A549 (cell line): Measurements from ENCODE around the gene SSR1. TPM values are rescaled to one million over a fixed set of nuclear protein-coding genes. Genes with fewer than 3 reads are reported as not detected.
A peak's percentile ranks its signal among the peaks of the same experiment; 100 is the strongest.
"Not testable (repeated sequence)": the region's sequence is repeated elsewhere in the genome, so short reads cannot be mapped to it uniquely, and the experiment has no call there.

Source experiments
- ATAC-seq, 2 experiments: fragments of 200-7000 bp in 1 of 2; fragments of >200 bp in 1 of 2; cut with Nextera tagmentation in 1 of 2; cut with Tn5 transposase in 1 of 2; 3 replicates each; pipeline versions ENCODE4 v1.8.0 to v1.9.1; 2018 to 2020; ENCODE audit warnings: mild to moderate bottlenecking in 1 of 2, moderate library complexity in 1 of 2
- CTCF ChIA-PET: fragments of 300-600 bp; sonication (Branson Sonifier 250); formaldehyde crosslinking; extraction: SDS; loops from one replicate; lab custom pipeline; 2021; ENCODE audit warnings: antibody characterized with exemption, inconsistent platforms; lab: Yijun Ruan, JAX
- POLR2A ChIA-PET: fragments of 350-600 bp; formaldehyde crosslinking; extraction: SDS; loops from one replicate; lab custom pipeline; 2021; ENCODE audit warnings: antibody characterized with exemption, inconsistent platforms; lab: Yijun Ruan, JAX
- DNase-seq, 2 experiments: peaks; one replicate each; pipeline versions ENCODE4 v3.0.0 to v3.0.0-alpha.2; 2011 to 2016; ENCODE audit warnings: low read depth in 1 of 2, low spot score in 1 of 2
- FAIRE-seq: peaks from 2 replicates; lab custom pipeline; 2011; peaks lifted over from hg19 to GRCh38; lab: Jason Lieb, UNC
- H3K27ac ChIP-seq, 2 experiments: fragments of >200 bp; sonication (Bioruptor Twin); formaldehyde crosslinking; 3 replicates each; pipeline ENCODE4 v1.5.1; 2016 to 2017
- H3K4me1 ChIP-seq: fragments of >200 bp; sonication (Bioruptor Twin); formaldehyde crosslinking; 3 replicates; pipeline ENCODE4 v1.6.1; 2016
- H3K4me2 ChIP-seq: fragments of >200 bp; sonication (Bioruptor Twin); formaldehyde crosslinking; 3 replicates; pipeline ENCODE4 v1.6.1; 2016
- H3K4me3 ChIP-seq: fragments of >200 bp; sonication (Bioruptor Twin); formaldehyde crosslinking; 3 replicates; pipeline ENCODE4 v1.5.1; 2016
- H3K9me3 ChIP-seq: fragments of >200 bp; sonication (Bioruptor Twin); formaldehyde crosslinking; 3 replicates; pipeline ENCODE4 v1.6.1; 2016
- CTCF ChIP-seq: fragments of >200 bp; sonication (Bioruptor Twin); formaldehyde crosslinking; IDR thresholded peaks from 3 replicates; pipeline ENCODE4 v1.5.1; 2016
- E2F6 ChIP-seq: IDR thresholded peaks from 2 replicates; pipeline ENCODE4 v1.6.1; 2012; ENCODE audit warnings: low read depth, borderline replicate concordance
- FOSL2 ChIP-seq, 2 experiments: fragments of 450-650 bp in 1 of 2; fragments of >200 bp in 1 of 2; sonication (Bioruptor Twin) in 1 of 2; formaldehyde crosslinking; IDR thresholded peaks; 2 replicates each; pipeline versions ENCODE4 v1.5.0 to v1.6.1; 2016 to 2020; ENCODE audit warnings: mild to moderate bottlenecking in 1 of 2, moderate library complexity in 1 of 2
- HOXA7 ChIP-seq: fragments of 250-450 bp; sonication (Bioruptor Pico); IDR thresholded peaks from 2 replicates; pipeline ENCODE4 v1.5.0; 2020; ENCODE audit warnings: mild to moderate bottlenecking, moderate library complexity
- HOXB13 ChIP-seq: fragments of 250-450 bp; sonication (Bioruptor Pico); IDR thresholded peaks from 2 replicates; pipeline ENCODE4 v1.5.0; 2020; ENCODE audit warnings: low read depth, mild to moderate bottlenecking, moderate library complexity
- HOXB5 ChIP-seq: fragments of 250-450 bp; sonication (Bioruptor Pico); IDR thresholded peaks from 2 replicates; pipeline ENCODE4 v1.5.0; 2020; ENCODE audit warnings: mild to moderate bottlenecking, moderate library complexity
- JUN ChIP-seq, 2 experiments: fragments of >200 bp; sonication (Bioruptor Twin); formaldehyde crosslinking; IDR thresholded peaks; 2 replicates in 1 of 2; 3 replicates in 1 of 2; pipeline ENCODE4 v1.6.1; 2016 to 2017
- KDM1A ChIP-seq: fragments of 200-600 bp; sonication (generic); IDR thresholded peaks from 2 replicates; pipeline ENCODE4 v1.6.1; 2016; ENCODE audit warnings: low read depth, mild to moderate bottlenecking
- MAZ ChIP-seq: fragments of 150-350 bp; IDR thresholded peaks from 2 replicates; pipeline ENCODE4 v1.6.1; 2014; ENCODE audit warnings: antibody characterized with exemption, low read depth, low read length, borderline replicate concordance
- PHF8 ChIP-seq: fragments of 200-600 bp; sonication (generic); IDR thresholded peaks from 2 replicates; pipeline ENCODE4 v1.6.1; 2016; ENCODE audit warnings: low read depth, mild to moderate bottlenecking, antibody characterized with exemption, moderate library complexity, borderline replicate concordance
- RAD21 ChIP-seq, 2 experiments: fragments of >200 bp in 1 of 2; sonication (Bioruptor Twin) in 1 of 2; formaldehyde crosslinking in 1 of 2; IDR thresholded peaks in 1 of 2; conservative IDR thresholded peaks in 1 of 2; 2 replicates in 1 of 2; 3 replicates in 1 of 2; pipeline ENCODE4 v1.6.1; 2012 to 2018; ENCODE audit warnings: inconsistent platforms in 1 of 2
- REST ChIP-seq: fragments of 200-600 bp; sonication (generic); IDR thresholded peaks from 2 replicates; pipeline ENCODE4 v1.6.1; 2016; ENCODE audit warnings: antibody characterized with exemption, mild to moderate bottlenecking, moderate library complexity
- SREBF2 ChIP-seq: fragments of 450-650 bp; IDR thresholded peaks from 2 replicates; pipeline ENCODE4 v1.6.1; 2014; ENCODE audit warnings: mild to moderate bottlenecking, moderate library complexity
- TP53 ChIP-seq: fragments of 250-450 bp; sonication (Bioruptor Pico); IDR thresholded peaks from 2 replicates; pipeline ENCODE4 v1.5.0; 2021; ENCODE audit warnings: mild to moderate bottlenecking, moderate library complexity
- USF2 ChIP-seq: fragments of 450-650 bp; IDR thresholded peaks from 2 replicates; pipeline ENCODE4 v1.6.1; 2014; ENCODE audit warnings: antibody characterized with exemption
- WGBS: methylation state at CpG from one replicate; pipeline ENCODE4 v1.1.6; 2017; ENCODE audit errors: missing lambda C conversion rate; 5-methylcytosine and 5-hydroxymethylcytosine counted together
- polyA plus RNA-seq, 4 experiments: library from polyadenylated mRNA; depleted of rRNA in 3 of 4; stranded (reverse); fragments of >200 nt; fragmentation: RNase III in 1 of 4; extraction: RNeasy Plus Mini Kit Qiagen cat#74134 plus additional on column Dnase treatment in 1 of 4; gene quantifications; 2 replicates in 3 of 4; 3 replicates in 1 of 4; pipeline ENCODE4 v1.2.3, GENCODE V29; 2011 to 2017
- TF ChIP-seq, protein P1 (sequence below): fragments of >200 bp; sonication (Bioruptor Twin); formaldehyde crosslinking; IDR thresholded peaks from 3 replicates; pipeline ENCODE4 v1.6.1; 2016
- TF ChIP-seq, protein P2 (sequence below): fragments of >200 bp; sonication (Bioruptor Twin); formaldehyde crosslinking; IDR thresholded peaks from 2 replicates; pipeline ENCODE4 v1.6.1; 2016

Gene SSR1
- polyA plus RNA-seq, 2 of the 4 experiments (the other 2 are of a cell fraction): 84.8 to 201 TPM

GRCh38 chr6:7341989-7342742 lies 29.2 kb upstream of the SSR1 start:
- ATAC-seq (no peak), DNase-seq (peak in 1 of 2 experiments; percentile 7), FAIRE-seq (no peak)
- peaks cover 3% of the 10 kb centered on the region; the same call in 2 of the 3 replicates for H3K4me1 ChIP-seq
- H3K27ac ChIP-seq: no peak overlapping the region
- H3K4me2 ChIP-seq: no peak overlapping the region
- H3K4me3 ChIP-seq: no peak overlapping the region
- ChIA-PET POLR2A (no interaction called here), CTCF (no interaction called here)
- H3K9me3 ChIP-seq: no peaks in the 10 kb centered on the region
- WGBS: 69% methylated on average over 9 of the region's 9 CpGs
- TF ChIP-seq E2F6: no peak
- TF ChIP-seq FOSL2 (IDR thresholded peaks at IDR 0.05): no peak
- TF ChIP-seq FOSL2 (CRISPR knock-in tag; IDR thresholded peaks at IDR 0.05): peak; percentile 46; the same call in 1 of the 2 replicates

GRCh38 chr6:7341271-7341670 lies 28.3 kb upstream of the SSR1 start:
- no peak for FAIRE-seq

GRCh38 chr6:7339007-7339732 lies 26.2 kb upstream of the SSR1 start:
- WGBS: 70% methylated on average over 14 of the region's 14 CpGs
- H3K4me3 ChIP-seq, H3K4me1 ChIP-seq, FAIRE-seq, H3K27ac ChIP-seq, H3K4me2 ChIP-seq, POLR2A ChIA-PET, H3K9me3 ChIP-seq: not testable (repeated sequence)
- CTCF ChIA-PET: interaction anchor here (1.4 kb wide), 1 partner anchor 22 kb away, joined by 5 read pairs; no protein-coding TSS in a partner anchor
- ATAC-seq (peak; percentile 68 to 94; a peak in 5 of 6 replicates), DNase-seq (peak in 1 of 2 experiments; percentile 47)
- TF ChIP-seq RAD21 (conservative IDR thresholded peaks at IDR 0.05 in 1 of 2, IDR thresholded peaks at IDR 0.05 in 1 of 2) (peak in 1 of 2 experiments; percentile 28; a peak in 1 of 5 replicates), CTCF (peak; percentile 19; the same call in 1 of the 3 replicates)

More at GRCh38 chr6:7341271-7341670, 28.3 kb upstream of the SSR1 start:
- DNase-seq (no peak), ATAC-seq (no peak)
- POLR2A ChIA-PET: no interaction called here
- H3K4me1 ChIP-seq: no peaks in the 10 kb centered on the region
- CTCF ChIA-PET: no interaction called here
- 85% methylated on average over 3 of the region's 3 CpGs for WGBS
- H3K9me3 ChIP-seq: no peaks in the 10 kb centered on the region
- H3K4me2 ChIP-seq: no peak overlapping the region
- H3K27ac ChIP-seq: no peak overlapping the region
- H3K4me3 ChIP-seq: no peak overlapping the region
- TF ChIP-seq PHF8: no peak
- TF ChIP-seq, protein P1, sequence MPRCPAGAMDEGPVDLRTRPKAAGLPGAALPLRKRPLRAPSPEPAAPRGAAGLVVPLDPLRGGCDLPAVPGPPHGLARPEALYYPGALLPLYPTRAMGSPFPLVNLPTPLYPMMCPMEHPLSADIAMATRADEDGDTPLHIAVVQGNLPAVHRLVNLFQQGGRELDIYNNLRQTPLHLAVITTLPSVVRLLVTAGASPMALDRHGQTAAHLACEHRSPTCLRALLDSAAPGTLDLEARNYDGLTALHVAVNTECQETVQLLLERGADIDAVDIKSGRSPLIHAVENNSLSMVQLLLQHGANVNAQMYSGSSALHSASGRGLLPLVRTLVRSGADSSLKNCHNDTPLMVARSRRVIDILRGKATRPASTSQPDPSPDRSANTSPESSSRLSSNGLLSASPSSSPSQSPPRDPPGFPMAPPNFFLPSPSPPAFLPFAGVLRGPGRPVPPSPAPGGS: no peak

DNA sequence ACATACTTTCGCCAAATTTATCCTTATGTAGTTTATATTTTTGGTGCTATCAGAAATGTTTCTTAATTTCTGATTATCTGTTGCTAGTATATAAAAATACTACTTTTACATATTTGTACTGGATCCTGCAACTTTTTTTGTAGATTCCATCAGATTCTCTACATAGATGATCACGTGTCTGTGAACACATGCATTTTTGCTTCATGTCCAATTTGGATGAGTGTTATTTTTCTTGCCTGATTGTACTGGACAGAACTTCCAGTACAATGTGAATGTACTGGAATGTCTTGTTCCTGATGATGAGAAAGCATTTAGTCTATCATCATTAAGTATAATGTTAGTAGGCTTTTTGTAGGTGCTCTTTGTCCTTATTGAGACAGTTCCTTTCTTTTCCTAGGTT lies 25.0 kb upstream of the SSR1 start:
- POLR2A ChIA-PET: no interaction called here
- CTCF ChIA-PET: interaction anchor here (1.0 kb wide), 1 partner anchor 9 kb away, joined by 3 read pairs; no protein-coding TSS in a partner anchor
- WGBS: 87% methylated on average over 2 of the region's 2 CpGs
- H3K4me2 ChIP-seq: no peak overlapping the region
- no peak for ATAC-seq
- H3K27ac ChIP-seq: no peak overlapping the region
- H3K4me3 ChIP-seq: no peak overlapping the region
- H3K9me3 ChIP-seq: no peaks in the 10 kb centered on the region
- H3K4me1 ChIP-seq: no peaks in the 10 kb centered on the region
- FAIRE-seq: no peak
- no peak for DNase-seq
- TF ChIP-seq HOXB5 (CRISPR knock-in tag) (no peak), SREBF2 (no peak), USF2 (no peak), REST (no peak), HOXB13 (CRISPR knock-in tag) (no peak), JUN (IDR thresholded peaks at IDR 0.05) (no peak), KDM1A (no peak), HOXA7 (CRISPR knock-in tag) (no peak), TP53 (no peak), MAZ (no peak)
- TF ChIP-seq, protein P2, sequence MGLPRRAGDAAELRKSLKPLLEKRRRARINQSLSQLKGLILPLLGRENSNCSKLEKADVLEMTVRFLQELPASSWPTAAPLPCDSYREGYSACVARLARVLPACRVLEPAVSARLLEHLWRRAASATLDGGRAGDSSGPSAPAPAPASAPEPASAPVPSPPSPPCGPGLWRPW: no peak
